Stimulated activated naive B cell treated with anti-CD40 and anti-IgM and Interleukin-4, amounts not matched to agents 10 μg/mL and 1 μg/mL and 100 μg/mL, for 72 hours (primary cell): ENCODE results near the gene MAOA.
"Not testable (repeated sequence)": the region's sequence is repeated elsewhere in the genome, so short reads cannot be mapped to it uniquely, and the experiment has no call there.

ENCODE experiments used
- ATAC-seq, 2 donors: fragments of 150-1000 bp; cut with Tn5 transposase; replicated peaks; 2 replicates each; pipeline ENCODE4 v1.10.0; 2021; ENCODE audit warnings: moderate library complexity in 1 of 2
- DNase-seq: peaks from one replicate; pipeline ENCODE4 v3.0.0; 2021
- H3K27ac Mint-ChIP-seq: one replicate; pipeline ENCODE4 v1.8.0; 2022; ENCODE audit warnings: mild to moderate bottlenecking, mixed read lengths
- H3K27me3 Mint-ChIP-seq, 2 donors: one replicate each; pipeline ENCODE4 v1.8.0; 2022; ENCODE audit warnings: mixed read lengths in 2 of 2
- H3K36me3 Mint-ChIP-seq, 2 donors: one replicate each; pipeline ENCODE4 v1.8.0; 2022; ENCODE audit warnings: mixed read lengths in 2 of 2, mild to moderate bottlenecking in 1 of 2
- H3K4me1 Mint-ChIP-seq, 2 donors: one replicate each; pipeline ENCODE4 v1.8.0; 2022; ENCODE audit warnings: mixed read lengths in 2 of 2, mild to moderate bottlenecking in 1 of 2
- H3K4me3 Mint-ChIP-seq, 2 donors: one replicate each; pipeline ENCODE4 v1.8.0; 2022; ENCODE audit warnings: mild to moderate bottlenecking in 2 of 2, mixed read lengths in 2 of 2, moderate library complexity in 1 of 2
- H3K9me3 Mint-ChIP-seq, 2 donors: one replicate each; pipeline ENCODE4 v1.8.0; 2022; ENCODE audit warnings: mixed read lengths in 2 of 2, mild to moderate bottlenecking in 1 of 2

The MAOA gene

DNA sequence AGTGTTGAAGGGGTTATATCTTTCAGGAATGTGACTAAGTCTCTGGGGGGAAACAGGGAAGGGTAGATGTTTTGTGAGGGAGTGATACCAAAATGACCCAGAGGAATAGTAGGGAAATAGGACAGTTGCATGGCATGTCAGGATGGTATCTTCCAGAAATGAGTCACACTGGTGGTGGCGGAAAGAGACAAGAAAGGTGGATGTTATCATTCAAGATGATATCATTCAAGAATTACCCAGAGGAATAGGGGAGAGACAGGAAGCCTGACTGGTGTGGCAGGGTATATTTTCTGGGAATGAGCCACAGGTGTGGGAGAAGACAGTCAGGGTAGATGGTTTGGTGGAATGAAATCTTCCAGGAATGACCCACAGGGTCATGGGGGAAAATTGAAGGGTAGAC is 61.1 kb downstream of the MAOA start:
- ATAC-seq (no peak), DNase-seq (no peak)
- no peaks in the 10 kb centered on the region for H3K9me3 Mint-ChIP-seq
- H3K4me1 Mint-ChIP-seq = no peaks in the 10 kb centered on the region
- no peak overlapping the region for H3K27ac Mint-ChIP-seq
- no peaks in the 10 kb centered on the region for H3K36me3 Mint-ChIP-seq
- H3K4me3 Mint-ChIP-seq = no peak overlapping the region
- H3K27me3 Mint-ChIP-seq = no peaks in the 10 kb centered on the region

DNA sequence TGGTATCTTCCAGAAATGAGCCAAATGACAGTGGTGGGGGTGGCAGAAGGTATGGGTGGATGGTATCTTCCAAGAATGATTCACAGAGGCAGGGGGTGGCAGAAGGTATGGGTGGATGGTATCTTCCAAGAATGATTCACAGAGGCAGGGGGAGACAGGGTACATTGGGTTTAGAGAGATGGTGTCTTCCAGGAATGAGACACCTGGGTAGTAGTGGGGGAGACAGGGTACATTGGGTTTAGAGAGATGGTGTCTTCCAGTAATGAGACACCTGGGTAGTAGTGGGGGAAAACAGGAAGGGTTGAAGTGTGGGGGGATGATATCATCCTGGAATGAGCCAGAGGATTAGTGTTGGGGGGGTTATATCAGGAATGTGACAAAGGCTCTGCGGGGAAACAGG is 62.0 kb downstream of the MAOA start:
- Mint-ChIP-seq H3K27ac (no peak overlapping the region), H3K27me3 (no peaks in the 10 kb centered on the region), H3K9me3 (no peaks in the 10 kb centered on the region), H3K4me1 (no peaks in the 10 kb centered on the region), H3K36me3 (no peaks in the 10 kb centered on the region), H3K4me3 (no peak overlapping the region)
- no peak for ATAC-seq
- no peak for DNase-seq

DNA sequence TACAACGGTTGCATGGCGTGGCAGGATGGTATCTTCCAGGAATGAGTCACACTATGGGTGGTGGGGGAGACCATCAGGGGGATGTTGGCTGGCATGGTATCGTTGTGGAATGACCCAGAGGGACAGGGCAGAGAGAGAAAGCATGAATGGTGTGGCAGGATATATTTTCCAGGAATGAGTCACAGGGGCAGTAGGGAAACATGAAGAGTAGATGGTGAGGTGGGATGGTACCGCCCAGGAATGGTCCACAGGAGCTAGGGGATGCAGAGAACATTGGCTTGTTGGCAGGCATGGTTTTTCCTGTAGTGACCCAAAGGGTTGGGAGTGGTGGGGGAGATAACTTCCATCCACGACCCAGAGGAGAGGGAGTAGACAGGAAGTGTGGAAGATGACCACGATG is 62.4 kb downstream of the MAOA start:
- ATAC-seq (no peak), DNase-seq (no peak)
- Mint-ChIP-seq H3K4me1 (no peaks in the 10 kb centered on the region), H3K27ac (no peak overlapping the region), H3K9me3 (no peaks in the 10 kb centered on the region), H3K27me3 (no peaks in the 10 kb centered on the region), H3K36me3 (no peaks in the 10 kb centered on the region), H3K4me3 (no peak overlapping the region)

DNA sequence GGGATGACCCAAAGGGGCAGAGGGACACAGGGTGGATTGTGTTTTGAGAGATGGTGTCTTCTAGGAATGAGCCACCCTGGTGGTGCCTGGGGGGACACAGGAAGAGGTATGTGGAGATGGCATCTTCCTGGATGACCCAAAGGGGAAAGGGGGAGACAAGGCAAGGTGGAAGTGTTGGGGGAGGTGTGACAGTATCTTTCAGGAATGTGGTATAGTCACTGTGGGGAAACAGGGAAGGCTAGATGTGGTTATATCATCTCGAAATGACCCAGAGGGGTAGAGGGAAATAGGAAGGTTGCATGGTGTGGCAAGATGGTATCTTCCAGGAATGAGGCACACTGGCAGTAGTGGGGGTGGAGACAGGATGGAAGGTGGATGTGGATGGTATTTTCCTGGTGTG is 62.9 kb downstream of the MAOA start:
- Mint-ChIP-seq H3K27me3 (no peaks in the 10 kb centered on the region), H3K36me3 (no peaks in the 10 kb centered on the region), H3K27ac (no peak overlapping the region), H3K4me3 (no peak overlapping the region), H3K4me1 (no peaks in the 10 kb centered on the region), H3K9me3 (no peaks in the 10 kb centered on the region)
- DNase-seq = no peak
- no peak for ATAC-seq

DNA sequence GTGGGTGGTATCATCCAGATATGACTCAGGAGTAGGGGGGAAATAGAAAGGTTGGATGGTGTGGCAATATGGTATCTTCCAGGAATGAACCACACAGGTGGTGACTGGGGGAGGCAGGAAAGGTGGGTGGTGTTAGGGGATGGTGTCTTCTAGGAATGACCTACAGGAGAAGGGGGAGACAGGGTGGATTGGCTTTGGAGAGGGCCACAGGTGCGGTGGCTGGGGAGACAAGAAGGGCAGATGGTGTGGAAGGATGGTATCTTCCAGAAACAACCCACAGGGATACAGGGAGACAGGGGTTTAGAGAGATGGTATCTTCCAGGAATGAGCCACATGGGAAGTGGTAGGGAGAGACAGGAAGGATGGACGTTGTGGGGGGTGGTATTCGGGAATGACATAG is 64.0 kb downstream of the MAOA start:
- Mint-ChIP-seq H3K4me1 (no peaks in the 10 kb centered on the region), H3K27me3 (no peaks in the 10 kb centered on the region), H3K4me3 (no peak overlapping the region), H3K36me3 (no peaks in the 10 kb centered on the region), H3K9me3 (peaks cover 0 to 4% of the 10 kb centered on the region in 2 donors), H3K27ac (no peak overlapping the region)
- no peak for ATAC-seq
- no peak for DNase-seq

DNA sequence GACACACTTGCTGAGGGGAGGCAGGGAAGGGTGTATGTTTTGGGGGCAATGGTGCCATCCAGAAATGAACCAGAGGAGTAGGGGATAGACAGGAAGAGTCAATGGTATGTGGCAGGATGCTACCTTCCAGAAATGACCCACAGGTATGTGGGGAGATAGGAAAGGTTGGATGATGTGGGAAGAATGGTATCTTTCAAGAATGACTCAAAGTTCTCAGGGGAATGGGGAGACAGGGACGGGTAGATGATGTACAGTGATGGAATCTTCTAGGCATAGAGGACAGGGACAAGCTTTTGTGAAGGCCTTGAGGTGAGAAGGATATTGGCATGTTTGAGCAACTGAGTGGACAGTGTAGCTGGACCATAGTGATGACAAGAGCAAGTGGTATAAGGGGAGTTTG is 64.9 kb downstream of the MAOA start:
- Mint-ChIP-seq H3K27ac (no peak overlapping the region), H3K4me3 (no peak overlapping the region), H3K27me3 (peaks cover 0 to 5% of the 10 kb centered on the region in 2 donors), H3K4me1 (no peaks in the 10 kb centered on the region), H3K9me3 (peaks cover 0 to 4% of the 10 kb centered on the region in 2 donors), H3K36me3 (no peaks in the 10 kb centered on the region)
- DNase-seq (no peak), ATAC-seq (no peak)

DNA sequence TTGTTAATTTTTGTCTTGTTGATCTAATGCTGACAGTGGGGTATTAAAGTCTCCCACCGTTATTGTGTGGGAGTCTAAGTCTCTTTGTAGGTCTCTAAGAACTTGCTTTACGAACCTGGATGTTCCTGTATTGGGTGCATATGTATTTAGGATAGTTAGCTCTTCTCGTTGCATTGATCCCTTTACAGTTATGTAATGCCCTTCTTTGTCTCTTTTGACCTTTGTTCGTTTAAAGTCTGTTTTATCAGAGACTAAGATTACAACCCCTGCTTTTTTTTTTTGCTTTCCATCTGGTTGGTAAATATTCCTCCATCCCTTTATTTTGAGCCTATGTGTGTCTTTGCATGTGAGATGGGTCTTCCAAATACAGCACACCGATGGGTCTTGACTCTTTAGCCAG is 69.1 kb downstream of the MAOA start:
- not testable (repeated sequence) for ATAC-seq, H3K36me3 Mint-ChIP-seq, DNase-seq, H3K4me1 Mint-ChIP-seq, H3K4me3 Mint-ChIP-seq, H3K9me3 Mint-ChIP-seq, H3K27ac Mint-ChIP-seq
- H3K27me3 Mint-ChIP-seq = peaks cover 12% of the 10 kb centered on the region in 2 donors

DNA sequence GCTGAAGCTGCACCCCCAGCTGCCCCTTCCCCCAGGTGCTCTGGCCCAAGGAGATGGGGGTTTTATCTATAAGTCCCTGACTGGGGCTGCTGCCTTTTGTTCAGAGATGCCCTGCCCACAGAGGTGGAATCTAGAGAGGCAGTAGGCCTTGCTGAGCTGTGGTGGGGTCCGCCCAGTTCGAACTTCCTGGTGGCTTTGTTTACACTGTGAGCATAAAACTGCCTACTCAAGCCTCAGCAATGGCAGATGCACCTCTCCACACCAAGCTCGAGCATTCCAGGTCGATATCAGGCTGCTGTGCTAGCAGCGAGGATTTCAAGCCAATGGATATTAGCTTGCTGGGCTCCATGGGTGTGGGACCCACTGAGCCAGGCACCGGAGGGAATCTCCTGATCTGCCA is 71.2 kb downstream of the MAOA start:
- not testable (repeated sequence) for H3K36me3 Mint-ChIP-seq, ATAC-seq, H3K27ac Mint-ChIP-seq, DNase-seq, H3K4me1 Mint-ChIP-seq, H3K9me3 Mint-ChIP-seq, H3K4me3 Mint-ChIP-seq
- H3K27me3 Mint-ChIP-seq = peaks cover 12 to 18% of the 10 kb centered on the region in 2 donors

DNA sequence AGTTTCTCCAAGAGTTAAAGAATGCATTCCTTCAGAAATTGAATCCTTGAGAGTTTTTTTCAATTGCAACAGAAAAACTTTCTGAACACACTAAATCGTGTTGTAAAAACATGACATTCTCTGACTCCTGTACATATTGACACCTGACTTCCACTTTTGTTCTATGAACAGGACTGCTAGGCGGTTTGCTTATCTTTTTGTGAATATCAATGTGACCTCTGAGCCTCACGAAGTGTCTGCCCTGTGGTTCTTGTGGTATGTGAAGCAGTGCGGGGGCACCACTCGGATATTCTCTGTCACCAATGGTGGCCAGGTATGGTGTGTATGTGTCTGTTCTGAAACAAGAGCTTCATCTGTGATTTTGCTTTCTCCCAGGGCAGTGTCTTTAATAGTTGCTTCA is 71.9 kb downstream of the MAOA start:
- peaks cover 0 to 4% of the 10 kb centered on the region in 2 donors for H3K9me3 Mint-ChIP-seq
- H3K27me3 Mint-ChIP-seq = peaks cover 12 to 18% of the 10 kb centered on the region in 2 donors
- H3K27ac Mint-ChIP-seq = no peak overlapping the region
- no peaks in the 10 kb centered on the region for H3K4me1 Mint-ChIP-seq
- H3K36me3 Mint-ChIP-seq = no peaks in the 10 kb centered on the region
- ATAC-seq (no peak), DNase-seq (no peak)
- no peak overlapping the region for H3K4me3 Mint-ChIP-seq

DNA sequence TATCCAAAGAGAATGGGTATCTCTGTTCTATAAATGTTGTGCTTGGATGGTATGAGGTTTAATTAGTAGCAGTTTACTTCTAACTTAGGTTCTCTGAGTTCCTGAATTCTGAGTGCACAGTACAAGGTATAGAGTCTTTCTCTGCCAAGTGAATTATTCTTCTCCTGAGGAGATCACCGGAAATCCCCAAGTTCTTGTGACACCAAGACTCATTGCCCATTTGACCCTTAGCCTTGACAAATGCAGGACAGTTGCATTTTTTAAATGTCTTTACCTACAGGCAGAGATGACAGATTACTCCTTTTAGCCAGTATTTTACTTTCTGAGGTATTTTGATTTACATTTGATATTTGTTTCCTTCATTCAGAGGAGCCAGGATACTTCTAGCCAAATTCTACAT is 72.9 kb downstream of the MAOA start:
- no peaks in the 10 kb centered on the region for H3K4me1 Mint-ChIP-seq
- H3K9me3 Mint-ChIP-seq = peaks cover 0 to 4% of the 10 kb centered on the region in 2 donors
- no peak overlapping the region for H3K27ac Mint-ChIP-seq
- H3K4me3 Mint-ChIP-seq = no peak overlapping the region
- ATAC-seq (no peak), DNase-seq (no peak)
- H3K27me3 Mint-ChIP-seq = peaks cover 12 to 18% of the 10 kb centered on the region in 2 donors
- H3K36me3 Mint-ChIP-seq = no peaks in the 10 kb centered on the region

DNA sequence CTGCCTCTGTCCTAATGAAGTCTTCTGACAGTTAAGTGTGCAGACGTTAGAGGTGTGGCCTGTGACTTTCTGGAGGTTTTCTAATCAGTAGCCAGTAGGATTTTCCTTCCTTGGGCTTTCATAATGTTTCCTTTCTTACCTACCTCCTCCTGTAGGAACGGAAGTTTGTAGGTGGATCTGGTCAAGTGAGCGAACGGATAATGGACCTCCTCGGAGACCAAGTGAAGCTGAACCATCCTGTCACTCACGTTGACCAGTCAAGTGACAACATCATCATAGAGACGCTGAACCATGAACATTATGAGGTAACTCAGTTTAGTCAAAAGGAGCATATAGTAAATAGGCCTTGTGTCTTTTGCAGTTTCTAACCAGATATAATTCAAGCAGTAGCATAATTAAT is 75.0 kb downstream of the MAOA start:
- H3K27me3 Mint-ChIP-seq = peaks cover 5 to 21% of the 10 kb centered on the region in 2 donors
- ATAC-seq (no peak), DNase-seq (no peak)
- H3K4me3 Mint-ChIP-seq = no peak overlapping the region
- no peaks in the 10 kb centered on the region for H3K36me3 Mint-ChIP-seq
- no peaks in the 10 kb centered on the region for H3K4me1 Mint-ChIP-seq
- no peak overlapping the region for H3K27ac Mint-ChIP-seq
- H3K9me3 Mint-ChIP-seq = no peaks in the 10 kb centered on the region

DNA sequence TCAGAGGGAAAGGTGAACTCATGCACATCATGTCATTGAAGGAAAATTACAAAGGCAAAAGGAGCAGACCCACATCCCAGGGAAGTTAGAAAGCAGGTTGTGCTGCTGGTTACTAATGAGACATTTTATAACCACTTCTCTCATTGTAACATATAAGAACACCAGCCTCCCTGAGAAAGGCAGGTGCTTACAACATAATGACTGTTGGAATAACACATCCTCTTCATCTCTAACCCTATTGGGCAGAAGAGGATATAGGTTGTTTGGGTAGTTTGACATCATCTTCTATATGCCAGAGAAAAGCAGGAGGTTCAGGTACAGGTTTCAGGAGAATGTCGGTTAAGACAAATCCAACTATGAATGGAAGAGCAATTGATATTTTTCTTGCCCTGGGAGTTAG is 77.6 kb downstream of the MAOA start:
- H3K27ac Mint-ChIP-seq = no peak overlapping the region
- ATAC-seq (no peak), DNase-seq (no peak)
- H3K4me3 Mint-ChIP-seq = no peak overlapping the region
- peaks cover 0 to 13% of the 10 kb centered on the region in 2 donors for H3K27me3 Mint-ChIP-seq
- no peaks in the 10 kb centered on the region for H3K4me1 Mint-ChIP-seq
- no peaks in the 10 kb centered on the region for H3K36me3 Mint-ChIP-seq
- no peaks in the 10 kb centered on the region for H3K9me3 Mint-ChIP-seq

DNA sequence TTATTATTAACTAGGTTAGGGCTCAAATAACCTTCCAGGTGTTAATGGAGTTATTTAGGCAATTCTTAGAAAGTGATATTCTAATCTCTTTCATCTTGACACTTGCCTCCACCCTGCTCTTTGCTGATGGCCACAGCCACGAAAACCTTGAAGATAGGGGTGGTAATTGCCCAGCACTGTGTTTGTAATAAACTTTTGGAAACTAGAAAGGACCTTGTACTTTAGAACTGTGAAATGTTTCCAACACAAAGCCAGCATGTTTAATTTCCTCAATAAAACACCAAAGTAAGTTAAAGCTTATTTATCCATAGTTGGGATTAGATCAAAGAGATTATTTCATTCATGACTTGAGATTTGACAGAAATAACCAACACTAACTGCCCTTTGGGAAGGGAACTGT is 78.3 kb downstream of the MAOA start:
- Mint-ChIP-seq H3K27me3 (peaks cover 0 to 9% of the 10 kb centered on the region in 2 donors), H3K27ac (no peak overlapping the region), H3K4me1 (no peaks in the 10 kb centered on the region), H3K9me3 (no peaks in the 10 kb centered on the region), H3K36me3 (no peaks in the 10 kb centered on the region), H3K4me3 (no peak overlapping the region)
- no peak for DNase-seq
- no peak for ATAC-seq

DNA sequence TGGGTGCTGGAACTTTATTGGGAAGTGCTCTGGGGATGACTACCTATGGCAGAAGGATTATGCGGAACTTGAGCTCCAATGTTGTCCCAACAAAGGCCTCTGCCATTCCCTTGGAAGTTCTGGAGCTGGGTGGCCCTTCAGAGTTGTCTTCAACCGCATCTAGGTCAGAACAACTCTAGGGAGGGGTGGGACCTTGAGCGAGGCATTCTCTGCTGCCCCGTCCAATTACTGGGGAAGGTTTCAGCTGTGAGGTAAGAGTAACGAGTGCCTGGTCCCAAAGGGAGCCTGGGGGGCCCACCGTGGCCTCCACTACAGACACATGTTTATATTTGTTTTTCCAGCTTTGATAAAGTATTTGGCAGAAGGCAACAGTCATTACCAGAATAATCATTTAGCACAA is 79.4 kb downstream of the MAOA start:
- ATAC-seq = no peak
- Mint-ChIP-seq H3K27ac (no peak overlapping the region), H3K27me3 (peaks cover 0 to 9% of the 10 kb centered on the region in 2 donors), H3K4me3 (no peak overlapping the region), H3K4me1 (no peaks in the 10 kb centered on the region), H3K9me3 (no peaks in the 10 kb centered on the region), H3K36me3 (no peaks in the 10 kb centered on the region)
- no peak for DNase-seq

DNA sequence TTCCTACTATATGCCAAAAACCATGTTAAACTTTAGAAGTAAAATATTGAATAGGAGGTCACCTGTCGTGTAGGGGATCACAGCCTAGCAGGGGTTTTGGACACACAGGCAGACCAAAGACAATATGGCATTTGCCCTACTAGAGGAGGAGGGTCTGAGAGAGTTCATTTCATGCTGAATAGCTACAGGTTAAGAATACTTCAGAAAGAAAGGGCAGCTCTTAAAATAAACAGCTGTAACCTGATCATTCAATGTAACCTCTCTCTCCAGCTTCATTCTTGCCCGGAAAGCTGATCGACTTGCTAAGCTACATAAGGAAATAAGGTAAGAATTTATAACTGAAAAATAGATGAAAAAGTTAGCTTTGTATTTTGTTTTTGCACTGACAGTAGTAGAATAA is 79.9 kb downstream of the MAOA start:
- Mint-ChIP-seq H3K4me3 (no peak overlapping the region), H3K27ac (no peak overlapping the region), H3K4me1 (no peaks in the 10 kb centered on the region), H3K36me3 (no peaks in the 10 kb centered on the region), H3K27me3 (peaks cover 0 to 5% of the 10 kb centered on the region in 2 donors), H3K9me3 (no peaks in the 10 kb centered on the region)
- DNase-seq (no peak), ATAC-seq (no peak)

DNA sequence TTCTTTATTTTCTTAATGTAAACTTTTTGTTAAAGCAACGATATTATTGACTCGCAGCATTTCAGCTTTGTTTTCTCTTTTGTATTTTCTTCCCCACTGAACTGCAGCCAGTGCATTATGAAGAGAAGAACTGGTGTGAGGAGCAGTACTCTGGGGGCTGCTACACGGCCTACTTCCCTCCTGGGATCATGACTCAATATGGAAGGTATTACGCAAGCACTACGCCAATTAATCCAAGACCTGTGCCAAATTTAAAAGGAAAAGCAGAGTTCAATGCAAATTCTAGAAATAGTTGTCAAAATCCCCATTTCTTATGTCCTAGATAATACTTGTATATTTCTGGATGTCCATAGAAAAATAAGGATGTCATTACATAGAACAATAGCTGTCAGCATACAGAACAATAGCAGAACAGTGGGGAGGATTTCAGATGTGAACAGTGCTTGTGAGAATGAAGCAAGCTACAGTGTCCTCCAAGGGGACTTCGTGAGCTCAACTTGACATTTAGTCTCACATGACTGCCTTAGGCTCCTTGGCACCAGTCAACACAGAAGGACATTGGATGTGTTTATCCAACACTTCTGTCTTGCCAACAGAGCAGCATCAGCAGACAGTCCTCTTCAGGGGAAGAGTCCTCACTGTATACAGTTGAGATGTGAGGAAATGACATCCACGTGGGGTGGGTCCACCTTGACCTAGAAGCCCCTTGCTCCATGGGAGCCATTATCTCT is 85.9 kb downstream of the MAOA start:
- no peaks in the 10 kb centered on the region for H3K4me1 Mint-ChIP-seq
- no peaks in the 10 kb centered on the region for H3K36me3 Mint-ChIP-seq
- ATAC-seq (no peak), DNase-seq (no peak)
- no peak overlapping the region for H3K27ac Mint-ChIP-seq
- H3K9me3 Mint-ChIP-seq = no peaks in the 10 kb centered on the region
- H3K4me3 Mint-ChIP-seq = no peak overlapping the region
- H3K27me3 Mint-ChIP-seq = peaks cover 0 to 27% of the 10 kb centered on the region in 2 donors
